HepG2 (cell line): ENCODE data around the gene SNUPN. TPM values are rescaled to one million over a fixed set of nuclear protein-coding genes. Genes with fewer than 3 reads are reported as not detected.

Experiments used
- CEBPB ChIP-seq: IDR thresholded peaks from 2 replicates; pipeline ENCODE4 v1.6.1; 2011; ENCODE audit warnings: low read depth, low read length, improper control_type of control experiment, borderline replicate concordance
- FOXA1 ChIP-seq, 2 experiments: fragments of 450-650 bp in 1 of 2; sonication (generic) in 1 of 2; formaldehyde crosslinking in 1 of 2; IDR thresholded peaks; 2 replicates each; pipeline versions ENCODE4 v1.4.0 to v1.6.1; 2016 to 2020; ENCODE audit warnings: missing genetic modification reagents in 1 of 2
- FUBP1 ChIP-seq: sonication (generic); formaldehyde crosslinking; IDR thresholded peaks from 2 replicates; pipeline ENCODE4 v1.5.1; 2020; ENCODE audit warnings: missing genetic modification reagents, mild to moderate bottlenecking, borderline replicate concordance
- HMG20A ChIP-seq: IDR thresholded peaks from 2 replicates; pipeline ENCODE4 v1.6.1; 2016; ENCODE audit warnings: borderline replicate concordance
- ISL2 ChIP-seq: sonication (generic); formaldehyde crosslinking; IDR thresholded peaks from 2 replicates; pipeline ENCODE4 v1.5.0; 2020; ENCODE audit warnings: missing genetic modification reagents
- KLF13 ChIP-seq: sonication (generic); formaldehyde crosslinking; IDR thresholded peaks from 2 replicates; pipeline ENCODE4 v1.4.0; 2020; ENCODE audit warnings: mild to moderate bottlenecking, missing genetic modification reagents
- TBX3 ChIP-seq: fragments of 450-650 bp; IDR thresholded peaks from 2 replicates; pipeline ENCODE4 v1.6.1; 2017; ENCODE audit warnings: antibody characterized with exemption, mild to moderate bottlenecking, inconsistent platforms, borderline replicate concordance
- ZBTB4 ChIP-seq: sonication (generic); formaldehyde crosslinking; IDR thresholded peaks from 2 replicates; pipeline ENCODE4 v1.4.0; 2020; ENCODE audit warnings: missing genetic modification reagents, mild to moderate bottlenecking, borderline replicate concordance
- ZFP36L1 ChIP-seq: sonication (generic); formaldehyde crosslinking; IDR thresholded peaks from 2 replicates; pipeline ENCODE4 v1.8.0; 2022; ENCODE audit warnings: mild to moderate bottlenecking, missing genetic modification reagents, moderate library complexity
- ZNF12 ChIP-seq: sonication (generic); formaldehyde crosslinking; IDR thresholded peaks from 2 replicates; pipeline ENCODE4 v1.5.0; 2020; ENCODE audit warnings: missing genetic modification reagents
- ZNF160 ChIP-seq: sonication (generic); formaldehyde crosslinking; IDR thresholded peaks from 2 replicates; pipeline ENCODE4 v1.8.0; 2022; ENCODE audit warnings: mild to moderate bottlenecking, inconsistent platforms, missing genetic modification reagents
- ZNF329 ChIP-seq: sonication (generic); formaldehyde crosslinking; IDR thresholded peaks from 2 replicates; pipeline ENCODE4 v1.9.0; 2021; ENCODE audit warnings: low read depth, mild to moderate bottlenecking, missing genetic modification reagents
- ZNF484 ChIP-seq: sonication (generic); formaldehyde crosslinking; IDR thresholded peaks from 2 replicates; pipeline ENCODE4 v1.5.1; 2020; ENCODE audit warnings: mild to moderate bottlenecking, low read depth, missing genetic modification reagents, borderline replicate concordance
- ZNF672 ChIP-seq: sonication (generic); formaldehyde crosslinking; IDR thresholded peaks from 2 replicates; pipeline ENCODE4 v1.8.1; 2022; ENCODE audit warnings: missing genetic modification reagents
- ZUFSP ChIP-seq: sonication (generic); formaldehyde crosslinking; IDR thresholded peaks from 2 replicates; pipeline ENCODE4 v1.9.0; 2021; ENCODE audit warnings: missing genetic modification reagents, mild to moderate bottlenecking, borderline replicate concordance
- polyA plus RNA-seq, 8 experiments: library from polyadenylated mRNA; depleted of rRNA in 3 of 8; stranded (reverse) in 7 of 8; unstranded in 1 of 8; fragments of >200 nt; fragmentation: Illumina TruSeq in 4 of 8; extraction: Trizol in 4 of 8; gene quantifications; 2 replicates each; pipeline versions ENCODE4 v1.2.1 to v1.2.3, GENCODE V29; 2011 to 2016; ENCODE audit warnings: low read depth in 4 of 8, missing spikeins in 1 of 8, mixed read lengths in 1 of 8; ENCODE audit not compliant: insufficient read depth in 1 of 8
- total RNA-seq, 5 experiments: library from RNA; depleted of rRNA; stranded (reverse); fragments of >200 nt; fragmentation: Illumina TruSeq; extraction: Trizol; gene quantifications; 2 replicates each; pipeline ENCODE4 v1.2.3, GENCODE V29; 2016; ENCODE audit warnings: low read depth in 1 of 5
- TF ChIP-seq, protein P1 (sequence below): sonication (generic); formaldehyde crosslinking; IDR thresholded peaks from 2 replicates; pipeline ENCODE4 v1.5.1; 2020; ENCODE audit warnings: missing genetic modification reagents, mild to moderate bottlenecking, borderline replicate concordance

SNUPN gene
- total and polyA plus RNA-seq, 2 of the 13 experiments (the other 11 are each of a cell fraction or from before 2014, with no cell fraction given) = 9.0 to 16.4 TPM

DNA sequence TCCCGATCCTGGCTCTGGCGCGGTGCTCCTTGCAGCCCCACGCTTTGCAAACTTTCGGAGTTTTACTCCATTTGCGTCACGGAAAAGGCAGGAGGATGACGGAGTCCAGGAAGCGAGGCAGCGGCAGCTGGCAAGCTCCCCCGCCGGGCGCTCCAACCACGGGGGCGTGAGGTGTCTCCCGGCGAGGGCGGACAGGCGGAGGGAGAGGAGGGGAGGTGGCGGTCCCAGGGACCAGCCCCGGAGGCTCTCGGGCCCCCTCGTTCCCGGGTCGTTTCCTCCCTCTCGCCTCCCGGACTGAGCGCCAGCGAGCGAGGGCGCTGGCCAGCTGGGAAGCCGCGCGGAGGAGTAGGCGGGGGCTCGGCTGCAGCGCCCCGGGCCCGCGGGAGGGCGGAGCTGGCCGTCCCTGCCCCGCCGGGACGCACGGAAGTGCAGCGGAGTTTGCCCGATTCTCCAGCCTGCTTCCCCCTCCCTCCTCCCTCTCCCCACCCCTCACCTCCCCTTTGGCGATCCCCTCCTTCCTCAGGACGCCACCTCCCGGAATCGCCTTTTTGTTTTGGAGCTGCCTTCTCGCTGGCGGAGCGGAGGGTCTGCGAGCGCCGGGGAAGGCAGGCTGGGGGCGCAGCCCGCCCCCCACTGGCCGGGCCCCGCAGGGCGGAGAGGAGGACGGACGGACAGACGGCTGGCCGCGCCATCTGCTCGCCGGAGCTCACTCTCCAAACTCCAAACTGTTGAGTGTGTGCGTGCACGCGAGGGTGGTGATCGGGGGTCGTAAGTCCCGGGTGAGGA, 22.0 kb upstream of the SNUPN start, which contains the start of gene SNX33 (continued):
- TF ChIP-seq ZBTB4 (CRISPR knock-in tag) = no peak
- peak; percentile 56; the same call in 1 of the 2 replicates for TF ChIP-seq ZNF329 (CRISPR knock-in tag)
- TF ChIP-seq CEBPB = no peak
- peak; percentile 23; the same call in 1 of the 2 replicates for TF ChIP-seq ZNF160 (CRISPR knock-in tag)
- TF ChIP-seq ISL2 (CRISPR knock-in tag) = 0 out of 2 replicates have a peak, but pooled peaks have one; percentile 7
- TF ChIP-seq FUBP1 (CRISPR knock-in tag) = no peak
- TF ChIP-seq, protein P1, sequence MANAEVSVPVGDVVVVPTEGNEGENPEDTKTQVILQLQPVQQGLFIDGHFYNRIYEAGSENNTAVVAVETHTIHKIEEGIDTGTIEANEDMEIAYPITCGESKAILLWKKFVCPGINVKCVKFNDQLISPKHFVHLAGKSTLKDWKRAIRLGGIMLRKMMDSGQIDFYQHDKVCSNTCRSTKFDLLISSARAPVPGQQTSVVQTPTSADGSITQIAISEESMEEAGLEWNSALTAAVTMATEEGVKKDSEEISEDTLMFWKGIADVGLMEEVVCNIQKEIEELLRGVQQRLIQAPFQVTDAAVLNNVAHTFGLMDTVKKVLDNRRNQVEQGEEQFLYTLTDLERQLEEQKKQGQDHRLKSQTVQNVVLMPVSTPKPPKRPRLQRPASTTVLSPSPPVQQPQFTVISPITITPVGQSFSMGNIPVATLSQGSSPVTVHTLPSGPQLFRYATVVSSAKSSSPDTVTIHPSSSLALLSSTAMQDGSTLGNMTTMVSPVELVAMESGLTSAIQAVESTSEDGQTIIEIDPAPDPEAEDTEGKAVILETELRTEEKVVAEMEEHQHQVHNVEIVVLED = no peak
- TF ChIP-seq ZNF484 (CRISPR knock-in tag) = no peak
- no peak for TF ChIP-seq KLF13 (CRISPR knock-in tag)
- peak; percentile 5; the same call in 1 of the 2 replicates for TF ChIP-seq HMG20A (CRISPR knock-in tag)
- no peak for TF ChIP-seq TBX3
- no peak for TF ChIP-seq ZUFSP (CRISPR knock-in tag)
- TF ChIP-seq FOXA1 (IDR thresholded peaks at IDR 0.05) = no peak
- TF ChIP-seq FOXA1 (CRISPR knock-in tag; IDR thresholded peaks at IDR 0.05) = no peak
- no peak for TF ChIP-seq ZNF12 (CRISPR knock-in tag)
- no peak for TF ChIP-seq ZNF672 (CRISPR knock-in tag)
- no peak for TF ChIP-seq ZFP36L1
